Skin of body (tissue), 2 donors: ENCODE data around the gene ZSWIM6. TPM values are rescaled to one million over a fixed set of nuclear protein-coding genes. Genes with fewer than 3 reads are reported as not detected.

Source experiments
- DNase-seq: peaks from one replicate; lab custom pipeline; 2025; lab: John Stamatoyannopoulos, UW
- total RNA-seq: library from RNA; depleted of rRNA; stranded (reverse); fragments of >200 nt; gene quantifications from one replicate; pipeline ENCODE4 v1.2.3, GENCODE V29; 2014

Gene ZSWIM6
- total RNA-seq, 1 donor from 2014 or later: 10.1 TPM

GRCh38 chr5:61307191-61307590 lies 24.9 kb upstream of the ZSWIM6 start:
- DNase-seq: no peak

- DNase-seq: no peak
Observed at GRCh38 chr5:61307611-61308010, 24.4 kb upstream of the ZSWIM6 start.

GRCh38 chr5:61308712-61309111 lies 23.3 kb upstream of the ZSWIM6 start:
- no peak for DNase-seq

GRCh38 chr5:61309115-61309514 lies 22.9 kb upstream of the ZSWIM6 start:
- no peak for DNase-seq

GRCh38 chr5:61311056-61311610 lies 20.9 kb upstream of the ZSWIM6 start:
- DNase-seq: no peak

- no peak for DNase-seq
Observed at GRCh38 chr5:61311836-61312808, 19.9 kb upstream of the ZSWIM6 start.

- DNase-seq: no peak
Observed at GRCh38 chr5:61313960-61314681, 17.9 kb upstream of the ZSWIM6 start.

GRCh38 chr5:61318376-61318775 lies 13.7 kb upstream of the ZSWIM6 start:
- no peak for DNase-seq

- DNase-seq: peak; percentile 27
Observed at GRCh38 chr5:61319388-61320146, 12.5 kb upstream of the ZSWIM6 start.

GRCh38 chr5:61320860-61321259 lies 11.2 kb upstream of the ZSWIM6 start:
- DNase-seq: no peak

- DNase-seq: no peak
Observed at GRCh38 chr5:61321669-61322068, 10.4 kb upstream of the ZSWIM6 start.

- DNase-seq: no peak
Observed at GRCh38 chr5:61322738-61323725, 9.0 kb upstream of the ZSWIM6 start.

- DNase-seq: no peak
Observed at GRCh38 chr5:61327760-61328753, 4.0 kb upstream of the ZSWIM6 start.

- DNase-seq: no peak
Observed at GRCh38 chr5:61328791-61329549, 3.1 kb upstream of the ZSWIM6 start.

GRCh38 chr5:61329550-61330128 lies 2.4 kb upstream of the ZSWIM6 start:
- no peak for DNase-seq

- DNase-seq: peak; percentile 69
Observed at GRCh38 chr5:61330341-61330844, 1.7 kb upstream of the ZSWIM6 start.

- no peak for DNase-seq
Observed at GRCh38 chr5:61330845-61331406, 1.1 kb upstream of the ZSWIM6 start.
